ENCODE results near the gene DCK.

- TF ChIP-seq POLR2A (IDR thresholded peaks at IDR 0.05), result no peak
- TF ChIP-seq CTCF (IDR thresholded peaks at IDR 0.05), result no peak
These were observed 4.1 kb downstream of the DCK start for GRCh38 chr4:70997546-70997945.
